Left lobe of liver (tissue), 2 donors: ENCODE data around the gene GRHL3. TPM values are rescaled to one million over a fixed set of nuclear protein-coding genes. Genes with fewer than 3 reads are reported as not detected.
"Not testable (repeated sequence)": the region's sequence is repeated elsewhere in the genome, so short reads cannot be mapped to it uniquely, and the experiment has no call there.

ENCODE experiments used
- ATAC-seq: fragments of 200-7000 bp; cut with Tn5 transposase; one replicate; pipeline ENCODE4 v1.9.1; 2020; ENCODE audit warnings: mild to moderate bottlenecking, moderate library complexity
- DNase-seq: peaks from one replicate; pipeline ENCODE4 v3.0.0-alpha.2; 2020; ENCODE audit warnings: low spot score
- total RNA-seq: library from RNA; stranded (reverse); gene quantifications from one replicate; pipeline ENCODE4 v1.2.1, GENCODE V29; 2021
- donor health status: DM: no; HTN: no; CAD: no; lungs with moderate emphysema.
- donor health status: DM: no; HTN: yes; CAD: no.

GRHL3 gene
- 0.40 TPM for total RNA-seq

DNA sequence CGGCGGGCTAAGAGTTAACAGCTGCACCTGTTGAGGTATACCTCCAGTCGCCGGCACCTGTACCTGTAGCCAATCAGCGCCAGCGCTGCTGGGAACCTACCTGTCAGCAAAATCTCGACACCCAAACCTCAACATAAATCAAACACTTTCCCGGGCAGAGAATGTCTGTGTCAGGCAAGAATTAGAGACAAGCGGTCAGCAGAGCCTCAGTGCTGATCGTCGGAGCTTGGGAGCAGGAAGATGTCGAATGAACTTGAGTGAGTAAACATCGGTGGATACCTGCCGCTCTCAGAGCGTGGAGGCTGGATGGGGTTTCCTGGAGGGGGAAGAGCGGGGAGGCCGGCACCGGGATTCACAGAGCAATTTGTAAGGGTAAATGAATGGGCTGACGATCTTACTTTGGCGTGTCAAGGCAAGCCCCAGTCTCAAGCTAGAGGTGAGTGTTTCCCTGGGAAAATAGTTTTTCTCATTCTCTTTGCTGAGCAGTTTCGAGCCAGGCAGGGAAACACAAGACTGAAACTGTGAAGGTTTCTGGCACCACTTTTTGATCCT, at the start of gene GRHL3:
TSS of gene GRHL3 (plus strand) at position 46 of the 552 bp plus-strand sequence. CDS start at position 241, 195 bp downstream.
- ATAC-seq (no peak), DNase-seq (no peak)

GRCh38 chr1:24274203-24275103, 44.7 kb upstream of the GRHL3 start:
- DNase-seq, ATAC-seq: not testable (repeated sequence)

DNA sequence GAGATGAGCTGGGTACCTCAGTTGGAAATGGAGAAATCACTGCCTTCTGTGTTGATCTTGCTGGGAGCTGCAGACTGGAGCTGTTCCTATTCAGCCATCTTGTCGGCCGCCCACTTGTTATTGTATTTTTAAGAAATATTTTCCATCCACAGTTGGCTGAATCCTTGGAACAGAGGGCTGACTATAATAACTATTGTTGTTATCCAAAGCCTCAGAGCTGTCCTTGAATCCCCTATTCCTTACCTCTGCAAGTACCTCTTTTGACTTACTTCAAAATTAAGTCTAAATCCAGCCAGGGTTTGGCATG, 44.1 kb upstream of the GRHL3 start:
- no peak for DNase-seq
- no peak for ATAC-seq

GRCh38 chr1:24275510-24275909, 43.6 kb upstream of the GRHL3 start:
- no peak for DNase-seq

DNA sequence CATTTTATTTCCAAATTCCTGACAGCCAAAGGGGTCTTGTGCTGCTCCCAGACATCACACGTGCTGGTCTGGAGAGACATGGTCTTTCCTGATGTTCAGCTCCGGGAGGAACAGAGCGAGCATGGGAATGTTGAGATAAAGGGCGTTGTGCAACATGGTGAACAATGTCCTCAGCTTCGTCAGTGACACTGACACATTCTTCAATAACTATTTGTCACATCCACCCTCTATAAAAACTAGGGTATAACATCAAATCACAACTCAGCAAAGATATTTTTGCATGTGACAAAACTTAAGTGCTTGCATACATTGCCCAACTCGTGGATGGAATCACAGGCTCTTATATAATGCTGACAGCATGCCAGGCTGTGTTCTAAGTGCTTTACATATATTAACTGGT, 42.4 kb upstream of the GRHL3 start:
- ATAC-seq (peak; percentile 74), DNase-seq (no peak)

More at GRCh38 chr1:24275510-24275909, 43.6 kb upstream of the GRHL3 start:
- ATAC-seq = no peak

- ATAC-seq (no peak), DNase-seq (no peak)
Observed at GRCh38 chr1:24277420-24278169, 41.6 kb upstream of the GRHL3 start.

DNA sequence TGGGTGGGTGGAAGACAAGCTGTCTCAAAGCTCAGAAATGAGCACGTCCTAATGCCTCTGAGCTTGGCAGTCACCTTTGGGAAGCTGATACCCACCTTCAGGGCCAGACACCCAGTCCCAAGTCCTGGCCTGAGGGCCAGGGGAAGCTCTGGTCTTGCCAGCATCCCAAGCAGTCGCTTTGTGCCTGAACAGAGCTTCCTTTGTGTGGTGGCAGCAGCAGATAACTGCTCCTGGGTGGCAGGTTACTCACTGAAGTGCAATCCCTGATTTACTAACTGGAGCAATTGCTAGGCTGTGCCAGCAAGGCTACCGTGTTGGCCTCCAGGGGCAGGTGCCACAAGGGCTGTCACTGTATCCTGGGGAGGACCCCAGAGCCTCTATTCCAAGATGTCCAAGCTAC, 40.4 kb upstream of the GRHL3 start:
- peak; percentile 39 for ATAC-seq
- DNase-seq = no peak

DNA sequence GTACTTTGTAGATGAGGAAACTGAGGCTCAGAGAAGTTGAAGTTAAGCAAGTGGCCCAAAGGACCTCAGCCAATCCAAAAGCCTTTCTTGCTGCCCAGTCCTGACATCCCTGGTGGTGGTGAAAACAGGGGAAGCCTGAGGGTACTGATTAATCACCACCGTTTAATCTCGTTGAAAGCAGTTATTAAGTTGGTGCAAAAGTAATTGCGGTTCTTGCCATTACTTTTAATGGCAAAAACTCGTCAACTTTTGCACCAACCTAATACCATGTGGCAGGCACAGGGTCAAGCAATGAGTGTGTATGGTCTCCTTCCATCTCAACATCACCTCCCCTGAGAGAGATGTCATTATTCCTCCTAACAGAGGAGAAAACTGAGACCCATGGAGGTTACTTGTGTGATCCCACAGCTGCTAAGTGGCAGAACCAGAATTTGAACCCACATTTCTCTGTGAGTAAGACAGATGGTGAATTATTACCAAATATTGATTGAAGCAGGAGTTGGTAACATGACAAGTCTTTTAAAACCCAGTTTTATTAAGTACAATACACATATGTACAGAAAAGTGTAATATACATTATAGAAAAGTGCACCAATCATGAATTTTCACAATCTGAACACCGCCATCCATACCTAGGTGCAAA, 39.4 kb upstream of the GRHL3 start:
- DNase-seq (no peak), ATAC-seq (peak; percentile 67)

- ATAC-seq (no peak), DNase-seq (no peak)
Observed at GRCh38 chr1:24281591-24281990, 37.6 kb upstream of the GRHL3 start.

- no peak for DNase-seq
- no peak for ATAC-seq
Observed at GRCh38 chr1:24282491-24282890, 36.7 kb upstream of the GRHL3 start.

DNA sequence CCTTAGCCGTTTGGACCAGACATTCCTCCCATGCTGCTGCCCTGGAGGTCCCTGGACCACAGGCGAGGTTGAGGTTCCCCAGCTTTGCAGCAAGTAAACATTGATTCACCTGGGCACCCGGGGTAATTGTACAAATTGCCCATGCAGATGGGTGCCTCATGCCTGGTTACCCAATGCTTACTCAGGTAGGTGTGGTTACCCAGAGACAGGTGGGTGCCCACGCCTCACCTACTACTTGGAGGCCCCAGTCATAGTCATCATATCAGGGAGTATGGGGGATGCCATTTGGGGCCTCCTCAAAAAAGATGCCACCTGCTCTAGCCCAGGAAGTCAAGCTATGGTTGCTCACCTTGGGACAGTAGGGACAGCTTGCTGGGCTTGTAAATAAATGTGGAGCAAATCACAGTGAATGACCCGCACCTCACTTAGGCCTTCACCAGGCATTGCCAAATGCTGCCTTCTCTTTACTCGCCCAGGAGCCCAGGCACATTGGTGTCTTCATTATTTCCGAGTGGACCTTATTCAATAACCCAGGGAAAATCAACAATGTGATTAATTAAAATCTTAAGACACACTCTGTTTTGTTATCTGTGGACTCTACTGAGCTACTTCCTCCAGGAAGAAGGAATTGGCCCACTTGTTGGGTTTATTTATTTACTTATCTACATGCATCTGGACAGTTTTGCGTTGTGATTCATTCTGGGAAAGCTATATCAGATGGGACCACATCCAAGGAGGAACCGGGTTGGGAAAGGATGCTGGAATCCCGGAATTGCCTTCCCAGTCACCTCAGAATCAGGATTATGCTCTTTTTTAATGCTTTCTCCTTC, 35.6 kb upstream of the GRHL3 start:
- ATAC-seq = no peak
- no peak for DNase-seq

DNA sequence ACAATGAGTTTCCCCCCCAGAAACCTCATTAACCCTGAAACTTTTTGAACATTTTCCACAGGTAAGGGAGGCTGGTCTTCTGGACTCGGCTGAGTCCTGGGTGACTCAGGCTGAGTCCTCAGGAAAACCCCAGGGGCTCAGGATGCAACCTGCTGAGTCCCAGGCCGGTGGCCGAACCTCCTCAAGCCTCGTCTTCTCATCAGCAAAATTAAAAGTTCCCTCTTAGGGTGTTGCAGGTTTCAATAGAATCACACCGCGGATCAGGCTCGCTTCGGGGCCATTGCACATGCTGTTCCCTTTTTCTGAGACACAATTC, 35.0 kb upstream of the GRHL3 start:
- ATAC-seq (no peak), DNase-seq (no peak)

GRCh38 chr1:24285231-24285630, 33.9 kb upstream of the GRHL3 start:
- ATAC-seq (no peak), DNase-seq (no peak)

GRCh38 chr1:24286246-24287010, 32.7 kb upstream of the GRHL3 start:
- ATAC-seq = no peak

DNA sequence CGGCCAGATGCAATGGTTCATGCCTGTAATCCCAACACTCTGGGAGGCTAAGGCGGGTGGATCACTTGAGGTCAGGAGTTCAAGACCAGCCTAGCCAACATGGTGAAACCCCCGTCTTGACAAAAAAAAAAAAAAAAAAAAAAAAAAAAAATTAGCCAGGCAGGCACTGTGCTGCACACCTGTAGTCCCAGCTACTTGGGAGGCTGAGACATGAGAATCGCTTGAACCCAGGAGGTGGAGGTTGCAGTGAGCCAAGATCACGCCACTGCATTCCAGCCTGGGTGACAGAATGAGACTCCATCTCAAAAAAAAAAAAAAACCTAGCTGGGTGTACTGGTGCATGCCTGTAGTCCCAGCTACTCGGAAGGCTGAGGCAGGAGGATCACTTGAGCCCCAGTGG, 31.4 kb upstream of the GRHL3 start:
- ATAC-seq, DNase-seq: not testable (repeated sequence)

More at GRCh38 chr1:24286246-24287010, 32.7 kb upstream of the GRHL3 start:
- no peak for DNase-seq

- DNase-seq (no peak), ATAC-seq (no peak)
Observed at GRCh38 chr1:24288479-24288878, 30.7 kb upstream of the GRHL3 start.

- peak; percentile 82 for DNase-seq
- peak; percentile 66 for ATAC-seq
Observed at GRCh38 chr1:24289937-24290595, 29.1 kb upstream of the GRHL3 start.

DNA sequence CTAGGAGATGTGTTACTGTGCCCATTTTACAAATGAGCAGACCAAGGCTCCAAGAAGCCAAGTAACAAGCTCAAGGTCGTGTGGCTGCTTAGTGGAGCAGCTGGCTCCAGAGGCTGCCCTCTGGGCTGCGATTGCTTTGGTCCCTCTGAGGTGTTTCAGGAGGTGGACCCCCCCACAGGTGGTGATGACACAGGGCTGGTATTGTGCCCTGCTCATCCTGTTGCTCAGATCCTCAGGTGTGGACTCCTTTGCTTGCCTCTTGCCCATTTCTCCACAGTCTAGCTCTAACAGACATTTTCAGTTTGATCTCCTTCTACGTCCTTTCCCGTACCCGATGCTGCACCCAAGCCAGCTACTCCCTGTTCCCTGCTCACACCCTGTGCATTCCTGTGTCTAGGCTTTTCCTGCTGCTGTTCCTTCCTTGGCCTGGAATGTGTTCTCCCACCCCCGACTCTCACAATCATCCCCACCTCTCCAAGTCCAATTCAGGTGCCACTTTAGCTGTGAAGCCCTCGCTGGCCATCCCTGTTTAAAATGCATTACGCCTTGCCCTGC, 28.1 kb upstream of the GRHL3 start:
- ATAC-seq = no peak
- no peak for DNase-seq

DNA sequence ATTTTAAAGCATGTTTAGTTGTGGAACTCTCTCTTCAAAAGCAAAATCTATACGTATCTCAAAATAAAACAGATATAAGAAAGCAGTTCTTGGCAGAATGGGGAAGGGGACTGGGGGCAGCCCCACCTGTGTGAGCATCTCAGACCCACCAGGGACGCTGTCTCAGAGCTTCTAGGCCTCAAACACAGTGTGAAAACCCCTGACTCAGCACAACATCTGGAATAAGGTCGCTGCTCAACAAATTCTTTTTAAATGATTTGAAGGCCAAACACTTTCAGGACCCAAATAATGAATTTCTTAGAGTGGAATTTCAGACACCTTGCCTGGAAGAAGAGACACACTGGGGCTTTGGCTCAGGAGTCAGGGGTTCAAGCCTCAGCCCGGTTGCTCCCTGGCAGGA, 27.1 kb upstream of the GRHL3 start:
- ATAC-seq (no peak), DNase-seq (no peak)
